ENCODE results near the gene USP9X.

USP9X gene

GRCh38 chrX:41087201-41087600, 2.0 kb downstream of the USP9X start:
- TF ChIP-seq, protein P1, sequence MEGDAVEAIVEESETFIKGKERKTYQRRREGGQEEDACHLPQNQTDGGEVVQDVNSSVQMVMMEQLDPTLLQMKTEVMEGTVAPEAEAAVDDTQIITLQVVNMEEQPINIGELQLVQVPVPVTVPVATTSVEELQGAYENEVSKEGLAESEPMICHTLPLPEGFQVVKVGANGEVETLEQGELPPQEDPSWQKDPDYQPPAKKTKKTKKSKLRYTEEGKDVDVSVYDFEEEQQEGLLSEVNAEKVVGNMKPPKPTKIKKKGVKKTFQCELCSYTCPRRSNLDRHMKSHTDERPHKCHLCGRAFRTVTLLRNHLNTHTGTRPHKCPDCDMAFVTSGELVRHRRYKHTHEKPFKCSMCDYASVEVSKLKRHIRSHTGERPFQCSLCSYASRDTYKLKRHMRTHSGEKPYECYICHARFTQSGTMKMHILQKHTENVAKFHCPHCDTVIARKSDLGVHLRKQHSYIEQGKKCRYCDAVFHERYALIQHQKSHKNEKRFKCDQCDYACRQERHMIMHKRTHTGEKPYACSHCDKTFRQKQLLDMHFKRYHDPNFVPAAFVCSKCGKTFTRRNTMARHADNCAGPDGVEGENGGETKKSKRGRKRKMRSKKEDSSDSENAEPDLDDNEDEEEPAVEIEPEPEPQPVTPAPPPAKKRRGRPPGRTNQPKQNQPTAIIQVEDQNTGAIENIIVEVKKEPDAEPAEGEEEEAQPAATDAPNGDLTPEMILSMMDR (IDR thresholded peaks at IDR 0.05), result no peak

DNA sequence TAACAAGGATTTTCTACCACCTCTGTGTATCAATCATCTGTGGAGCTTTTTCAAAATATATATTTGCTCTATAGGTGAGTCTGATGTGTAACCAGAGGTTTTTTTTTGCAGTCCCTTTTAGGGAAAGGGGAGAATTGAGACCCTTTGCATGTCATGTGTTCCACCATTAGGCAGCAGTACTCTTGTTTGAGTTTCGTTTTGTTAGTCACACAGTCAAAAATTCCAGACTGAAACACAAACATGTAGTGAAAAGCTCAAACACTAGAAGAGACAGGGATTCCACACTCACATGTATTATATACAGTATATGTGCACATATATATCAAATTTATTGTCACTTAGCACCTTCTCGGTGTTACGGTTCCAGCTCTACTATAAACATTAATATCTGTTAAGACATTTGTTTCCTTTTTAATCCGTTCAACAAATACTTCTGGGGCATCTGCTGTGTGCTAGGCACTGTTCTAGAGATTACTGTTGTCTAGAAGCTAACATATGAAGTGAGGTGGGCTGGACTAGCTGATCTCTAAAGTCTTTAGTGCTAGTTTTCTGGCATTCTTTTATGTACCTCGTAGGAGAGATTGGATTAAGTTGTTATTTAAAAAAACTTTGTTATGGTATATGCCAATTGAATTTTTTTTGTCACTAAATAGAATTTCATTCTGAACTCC, 5.5 kb downstream of the USP9X start:
- TF ChIP-seq, protein P1 (IDR thresholded peaks at IDR 0.05), result no peak
- Histone ChIP-seq H3K4me3 (peak overlapping the region in 1 of 2 donors; percentile 15), H3K27ac (no peak overlapping the region), H3K4me1 (peaks cover 0 to 57% (median 22%) of the 10 kb centered on the region in 4 donors), H3K27me3 (no peaks in the 10 kb centered on the region), H3K36me3 (no peaks in the 10 kb centered on the region), H3K9me3 (no peaks in the 10 kb centered on the region)
- intact Hi-C loops (cut with DNase I; ENCODE audit: low total_unique reads), result loop anchor here (5.0 kb wide), 1 partner anchor 237 kb away; no protein-coding TSS in a partner anchor
- DNase-seq, result no peak

More at GRCh38 chrX:41087201-41087600, 2.0 kb downstream of the USP9X start:
- Histone ChIP-seq H3K27me3 (no peaks in the 10 kb centered on the region), H3K36me3 (no peaks in the 10 kb centered on the region), H3K27ac (peak overlapping the region; percentile 97 to 98), H3K4me3 (peak overlapping the region; percentile 93 to 95), H3K9me3 (no peaks in the 10 kb centered on the region), H3K4me1 (peaks cover 0 to 38% (median 15%) of the 10 kb centered on the region in 4 donors)
- intact Hi-C loops (cut with DNase I; ENCODE audit: low total_unique reads), result no loop called here
- DNase-seq, result no peak

DNA sequence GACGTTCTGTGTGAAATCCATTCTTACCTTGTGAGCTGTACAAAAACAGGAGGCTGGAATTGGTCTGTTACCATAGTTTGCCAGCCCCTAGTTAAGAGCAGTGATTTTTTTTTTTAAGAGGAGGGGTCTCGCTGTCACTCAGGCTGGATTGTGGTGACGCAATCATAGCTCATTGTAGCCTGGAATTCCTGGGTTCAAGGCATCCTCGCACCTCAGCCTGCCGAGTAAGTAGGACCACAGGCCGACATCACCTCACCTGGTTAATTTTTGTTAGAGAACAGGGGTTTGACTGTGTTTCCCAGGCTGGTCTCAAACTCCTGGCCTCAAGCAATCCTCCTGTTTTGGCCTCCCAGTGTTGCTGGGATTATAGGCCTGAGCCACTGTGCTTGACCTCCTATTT, 7.5 kb downstream of the USP9X start:
- no peak for DNase-seq
- H3K4me3 ChIP-seq, result no peak overlapping the region
- no peaks in the 10 kb centered on the region for H3K36me3 ChIP-seq
- peaks cover 0 to 76% (median 23%) of the 10 kb centered on the region in 4 donors for H3K4me1 ChIP-seq
- no peaks in the 10 kb centered on the region for H3K9me3 ChIP-seq
- H3K27ac ChIP-seq, result no peak overlapping the region
- TF ChIP-seq, protein P1 (IDR thresholded peaks at IDR 0.05), result no peak
- H3K27me3 ChIP-seq, result no peaks in the 10 kb centered on the region
- intact Hi-C loops (cut with DNase I; ENCODE audit: low total_unique reads), result loop anchor here (5.0 kb wide), 1 partner anchor 235 kb away; no protein-coding TSS in a partner anchor

- H3K4me1 ChIP-seq, result peaks cover 0 to 62% (median 18%) of the 10 kb centered on the region in 4 donors
Measured at GRCh38 chrX:41095174-41095573, 9.9 kb downstream of the USP9X start.

GRCh38 chrX:41095908-41096307, 10.7 kb downstream of the USP9X start:
- intact Hi-C loops (cut with DNase I; ENCODE audit: low total_unique reads), result no loop called here
- H3K27me3 ChIP-seq, result no peaks in the 10 kb centered on the region
- H3K36me3 ChIP-seq, result no peaks in the 10 kb centered on the region
- no peak overlapping the region for H3K4me3 ChIP-seq
- no peak for DNase-seq
- no peak overlapping the region for H3K27ac ChIP-seq
- TF ChIP-seq, protein P1 (IDR thresholded peaks at IDR 0.05), result no peak
- H3K4me1 ChIP-seq, result peaks cover 0 to 55% (median 17%) of the 10 kb centered on the region in 4 donors
- H3K9me3 ChIP-seq, result no peaks in the 10 kb centered on the region

More at GRCh38 chrX:41095174-41095573, 9.9 kb downstream of the USP9X start:
- DNase-seq, result no peak
- intact Hi-C loops (cut with DNase I; ENCODE audit: low total_unique reads), result no loop called here
- Histone ChIP-seq H3K9me3 (no peaks in the 10 kb centered on the region), H3K36me3 (no peaks in the 10 kb centered on the region), H3K27ac (no peak overlapping the region), H3K4me3 (no peak overlapping the region), H3K27me3 (no peaks in the 10 kb centered on the region)
- TF ChIP-seq, protein P1 (IDR thresholded peaks at IDR 0.05), result no peak

Measured in tibial artery (tissue), 4 donors.